ENCODE data around the gene ZNF609.

ZNF609 gene

DNA sequence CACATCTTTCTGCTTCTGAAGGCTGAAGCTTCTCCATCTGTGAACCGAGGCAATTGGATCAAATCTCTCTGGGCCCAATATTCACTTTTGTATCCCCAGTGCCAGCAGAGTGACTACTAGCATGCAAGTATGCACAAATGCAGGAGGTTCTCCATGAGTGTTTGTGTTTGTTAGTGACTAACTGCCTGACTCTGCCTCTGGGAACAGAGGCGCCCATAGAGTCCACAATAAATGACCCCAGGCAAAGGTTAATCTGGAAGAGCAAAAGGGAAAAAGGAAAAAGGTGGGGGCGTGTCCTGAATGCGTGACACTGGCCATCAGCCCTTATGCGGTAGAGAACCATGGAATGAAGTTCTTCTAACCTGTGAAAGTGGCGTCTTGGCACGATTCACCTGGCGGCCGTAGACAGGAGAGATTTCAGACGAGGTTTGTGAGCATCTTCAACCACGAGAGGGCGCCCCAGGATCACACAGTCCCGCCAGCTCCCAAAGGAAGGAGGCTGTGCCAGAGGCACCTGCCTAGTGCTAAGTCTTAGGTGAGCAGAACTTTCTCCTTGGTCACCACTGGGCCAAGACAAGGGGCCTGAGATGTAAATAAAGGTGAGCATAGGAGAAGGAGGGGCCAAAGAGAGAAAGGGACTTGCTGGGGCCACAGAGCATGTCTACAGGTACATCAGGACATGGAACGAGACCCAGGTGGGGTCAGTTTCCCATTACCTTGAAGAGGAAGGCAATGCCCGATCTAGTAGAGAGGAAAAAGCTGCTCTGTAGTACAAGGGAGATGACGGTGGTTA lies 270.8 kb downstream of the ZNF609 start:
- DNase-seq (ENCODE audit: low read depth in 2 of 2) = peak; percentile 70 to 85

DNA sequence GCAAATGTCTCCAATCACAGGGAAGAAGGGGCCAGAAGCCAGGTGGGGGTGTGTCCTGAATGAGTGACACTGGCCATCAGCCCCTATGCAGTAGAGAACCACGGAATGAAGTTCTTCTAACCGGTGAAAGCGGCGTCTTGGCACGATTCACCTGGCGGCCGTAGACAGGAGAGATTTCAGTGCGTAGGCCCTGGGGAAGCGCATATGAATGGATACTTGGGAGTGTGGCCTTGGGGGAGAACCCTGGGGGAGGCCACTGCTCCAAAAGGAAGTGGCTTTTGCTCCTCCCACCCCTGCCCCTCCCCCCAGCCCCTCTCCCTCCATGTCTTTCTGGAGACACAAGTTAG lies 271.4 kb downstream of the ZNF609 start:
- DNase-seq (ENCODE audit: low read depth in 2 of 2) = no peak

DNA sequence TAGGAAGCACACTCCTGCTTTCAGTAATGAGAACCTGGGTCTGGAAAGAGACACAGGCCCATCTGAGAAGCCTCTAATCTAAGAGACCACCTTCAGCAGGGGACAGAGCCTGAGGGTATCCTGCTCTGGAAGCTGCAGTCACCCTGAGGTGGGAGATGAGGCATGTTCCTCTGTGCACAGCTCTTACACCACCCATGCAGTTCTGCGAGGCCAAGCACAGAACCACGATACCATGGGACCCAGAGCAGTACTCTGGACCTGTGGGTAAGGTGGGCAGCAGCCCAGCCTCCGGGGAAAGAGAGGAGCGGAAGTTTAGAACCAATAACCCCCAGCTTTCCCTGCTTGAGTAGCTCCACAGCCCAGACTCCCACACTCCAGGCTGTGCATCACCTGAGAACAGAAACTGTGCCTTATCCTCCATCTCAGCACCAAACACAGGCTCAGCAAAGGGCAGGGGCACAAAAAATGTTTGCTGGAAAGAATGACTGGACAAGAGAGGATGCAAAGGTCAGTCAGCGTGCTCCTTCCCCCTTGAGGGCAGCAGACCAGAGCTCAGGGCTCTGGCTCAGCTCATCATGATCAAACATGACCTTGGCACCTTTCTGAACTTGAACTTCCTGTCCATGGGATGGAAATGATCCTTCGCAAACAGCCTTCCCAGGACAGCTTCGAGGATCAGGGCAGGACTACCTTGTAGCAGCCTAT lies 271.9 kb downstream of the ZNF609 start:
- no peak for DNase-seq (ENCODE audit: low read depth in 2 of 2)

Measured in stimulated activated CD8-positive, alpha-beta memory T cell treated with anti-CD3 and anti-CD28 coated beads, Interleukin-2, amount 100 ng/mL, for 48 hours (primary cell).